DMS 273 (cell line): ENCODE measurements around the gene KIAA0825.
"Not testable (repeated sequence)": the region's sequence is repeated elsewhere in the genome, so short reads cannot be mapped to it uniquely, and the experiment has no call there.

Experiments
- DNase-seq: peaks from one replicate; lab custom pipeline; 2025; ENCODE audit not compliant: unreplicated experiment; lab: John Stamatoyannopoulos, UW

KIAA0825 gene

GRCh38 chr5:94575196-94575595 lies 43.2 kb downstream of the KIAA0825 start:
- DNase-seq, result no peak

- not testable (repeated sequence) for DNase-seq
Measured at GRCh38 chr5:94573349-94573748, 45.1 kb downstream of the KIAA0825 start.

- DNase-seq, result no peak
Measured at GRCh38 chr5:94571415-94571814, 47.0 kb downstream of the KIAA0825 start.

- no peak for DNase-seq
Measured at GRCh38 chr5:94564812-94565211, 53.6 kb downstream of the KIAA0825 start.

- no peak for DNase-seq
Measured at GRCh38 chr5:94562327-94562971, 56.0 kb downstream of the KIAA0825 start.

GRCh38 chr5:94558028-94558427 lies 60.4 kb downstream of the KIAA0825 start:
- DNase-seq, result no peak

GRCh38 chr5:94551858-94552257 lies 66.5 kb downstream of the KIAA0825 start:
- no peak for DNase-seq

GRCh38 chr5:94545870-94546625 lies 72.4 kb downstream of the KIAA0825 start:
- DNase-seq, result no peak

GRCh38 chr5:94544875-94545547 lies 73.4 kb downstream of the KIAA0825 start:
- no peak for DNase-seq

- no peak for DNase-seq
Measured at GRCh38 chr5:94544031-94544650, 74.3 kb downstream of the KIAA0825 start.

- peak; percentile 32 for DNase-seq
Measured at GRCh38 chr5:94540856-94541494, 77.4 kb downstream of the KIAA0825 start.

GRCh38 chr5:94538260-94538659 lies 80.1 kb downstream of the KIAA0825 start:
- DNase-seq, result no peak

GRCh38 chr5:94526706-94527105 lies 91.7 kb downstream of the KIAA0825 start:
- no peak for DNase-seq

- peak; percentile 66 for DNase-seq
Measured at GRCh38 chr5:94524841-94525697, 93.3 kb downstream of the KIAA0825 start.

- no peak for DNase-seq
Measured at GRCh38 chr5:94523018-94523417, 95.4 kb downstream of the KIAA0825 start.

GRCh38 chr5:94522117-94522516 lies 96.3 kb downstream of the KIAA0825 start:
- DNase-seq, result no peak

- DNase-seq, result no peak
Measured at GRCh38 chr5:94517490-94518488, 100.6 kb downstream of the KIAA0825 start.

- no peak for DNase-seq
Measured at GRCh38 chr5:94516148-94516547, 102.3 kb downstream of the KIAA0825 start.
